GM21526 (cell line): Measurements from ENCODE around the gene WASHC4.

Experiments
- ATAC-seq: cut with Tn5 transposase; IDR thresholded peaks from one replicate; pipeline ENCODE4 v1.9.1; 2021; ENCODE audit warnings: moderate library complexity; ENCODE audit not compliant: unreplicated experiment, low FRiP score

The WASHC4 gene

DNA sequence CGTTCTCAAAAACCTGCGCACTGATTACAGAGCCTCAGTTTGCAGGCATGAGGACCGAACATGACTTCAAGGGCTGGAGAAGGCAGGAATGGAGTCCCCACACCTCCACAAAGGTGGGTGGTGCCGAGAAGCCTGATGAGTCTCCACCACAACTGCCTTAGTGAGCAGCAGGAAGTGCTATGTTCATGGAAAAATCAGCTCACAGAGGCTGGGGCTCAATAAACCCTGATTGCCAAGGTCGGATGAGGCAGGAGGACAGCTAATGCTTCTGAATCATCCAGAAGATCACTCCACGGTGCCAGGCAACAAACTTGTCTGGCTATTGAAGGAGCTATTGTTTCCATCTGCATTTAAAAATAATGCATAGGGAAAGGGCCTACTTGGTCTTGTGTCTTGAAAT, 97.4 kb downstream of the WASHC4 start:
- ATAC-seq = no peak

GRCh38 chr12:105205322-105206048, 98.0 kb downstream of the WASHC4 start:
- no peak for ATAC-seq

GRCh38 chr12:105206686-105207374, 99.3 kb downstream of the WASHC4 start:
- ATAC-seq = no peak

DNA sequence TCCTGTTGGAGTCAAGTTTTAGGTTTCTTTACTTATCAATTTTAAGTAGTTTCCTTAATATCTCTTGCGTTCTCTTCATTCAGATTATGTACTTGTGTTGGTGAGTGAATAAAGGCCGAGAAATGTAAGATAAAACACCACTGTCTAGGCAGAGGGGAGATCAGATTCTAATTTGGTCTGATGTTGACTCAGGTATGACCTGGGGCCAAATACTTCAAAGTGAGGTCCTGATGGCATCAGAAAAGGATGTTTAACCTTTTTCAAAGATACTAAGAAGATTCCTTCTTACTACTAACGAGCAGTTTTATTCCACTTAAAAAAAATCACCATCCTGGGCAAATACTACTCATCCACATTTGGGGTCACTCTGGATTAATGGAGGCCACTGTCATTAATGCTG, 101.6 kb downstream of the WASHC4 start:
- ATAC-seq = no peak

GRCh38 chr12:105212438-105212837, 104.9 kb downstream of the WASHC4 start:
- ATAC-seq = no peak

DNA sequence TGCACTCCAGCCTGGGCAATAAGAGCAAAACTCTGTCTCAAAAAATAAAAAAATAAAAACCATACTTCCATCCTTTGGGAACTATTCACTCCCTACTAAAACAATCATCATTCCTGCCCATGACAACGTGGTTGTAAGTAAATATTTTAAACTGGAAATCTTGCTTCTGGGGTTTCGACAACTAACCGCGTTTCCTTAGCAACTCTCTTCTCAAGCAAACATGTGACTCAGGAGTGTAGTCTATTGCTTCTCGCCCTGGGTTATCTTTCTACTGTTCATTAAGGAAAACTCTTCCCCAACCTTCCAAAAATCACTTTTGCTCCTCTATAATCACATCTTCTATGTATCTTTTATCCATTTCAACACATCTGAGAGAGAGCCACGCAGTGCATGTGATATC, 106.6 kb downstream of the WASHC4 start:
- ATAC-seq = no peak

DNA sequence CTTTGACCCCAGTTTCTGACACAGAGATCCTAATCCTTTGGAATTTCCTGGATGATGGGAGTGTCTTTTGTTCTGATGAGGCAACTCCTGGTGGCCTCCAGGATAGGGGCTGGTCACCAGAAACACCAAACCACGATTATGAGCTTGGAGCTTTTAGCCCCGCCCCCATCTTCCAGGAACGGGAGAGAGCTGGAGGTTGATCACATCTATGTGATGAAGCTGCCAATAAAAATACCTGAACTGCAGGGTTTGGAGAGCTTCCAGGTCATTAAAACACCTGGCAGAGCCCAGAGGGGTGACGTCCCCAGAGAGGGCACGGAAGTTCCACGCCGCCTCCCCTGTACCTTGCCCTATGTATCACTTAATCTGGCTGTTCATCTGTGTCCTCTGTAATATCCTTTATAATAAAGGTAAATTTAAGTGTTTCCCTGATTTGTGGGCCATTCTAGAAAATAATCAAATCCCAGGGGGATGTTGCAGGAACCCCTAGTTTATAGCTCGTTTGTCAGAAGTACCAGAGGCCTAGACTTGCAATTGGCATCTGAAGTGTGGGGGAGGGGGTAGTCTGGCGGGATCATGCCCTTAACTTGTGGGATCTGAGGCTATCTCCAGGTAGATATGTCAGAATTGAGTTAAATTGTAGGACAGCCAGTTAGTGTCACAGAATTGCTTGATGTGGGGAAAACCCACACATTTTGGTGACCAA, 107.3 kb downstream of the WASHC4 start:
- no peak for ATAC-seq

GRCh38 chr12:105218434-105218833, 110.9 kb downstream of the WASHC4 start:
- ATAC-seq = no peak
